ENCODE measurements around the gene AOPEP. TPM values are rescaled to one million over a fixed set of nuclear protein-coding genes. Genes with fewer than 3 reads are reported as not detected.

The AOPEP gene
- total RNA-seq, 1 experiment from 2014 or later = 79.5 TPM

DNA sequence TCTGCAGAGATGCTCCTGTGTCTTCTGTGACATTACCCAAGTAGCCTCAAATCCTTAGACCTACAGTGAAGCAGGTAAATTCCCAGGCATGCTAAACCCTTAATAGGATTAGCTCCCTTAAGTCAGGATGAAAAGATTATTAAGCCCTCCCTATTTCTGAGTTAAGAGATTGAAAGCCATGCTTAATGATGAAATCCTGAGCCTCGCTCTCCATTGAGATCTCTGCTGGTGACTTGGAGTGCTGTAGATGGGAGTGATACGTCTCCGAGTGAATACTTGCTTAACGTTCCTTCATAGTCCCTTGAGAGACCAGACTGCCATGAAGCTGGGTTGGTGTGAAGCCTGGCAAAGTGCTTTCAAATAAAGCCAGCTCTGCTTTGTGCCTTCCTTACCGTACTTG, 34.2 kb downstream of the AOPEP start:
- H3K36me3 ChIP-seq = peaks cover 13% of the 10 kb centered on the region
- DNase-seq = no peak
- peaks cover 2% of the 10 kb centered on the region for H3K9me3 ChIP-seq (replicated peaks)
- no peak overlapping the region for H3K4me3 ChIP-seq
- no peak overlapping the region for H3K27ac ChIP-seq
- H3K27me3 ChIP-seq = no peaks in the 10 kb centered on the region
- H3K4me1 ChIP-seq = no peaks in the 10 kb centered on the region; the same call in 1 of the 2 replicates

DNA sequence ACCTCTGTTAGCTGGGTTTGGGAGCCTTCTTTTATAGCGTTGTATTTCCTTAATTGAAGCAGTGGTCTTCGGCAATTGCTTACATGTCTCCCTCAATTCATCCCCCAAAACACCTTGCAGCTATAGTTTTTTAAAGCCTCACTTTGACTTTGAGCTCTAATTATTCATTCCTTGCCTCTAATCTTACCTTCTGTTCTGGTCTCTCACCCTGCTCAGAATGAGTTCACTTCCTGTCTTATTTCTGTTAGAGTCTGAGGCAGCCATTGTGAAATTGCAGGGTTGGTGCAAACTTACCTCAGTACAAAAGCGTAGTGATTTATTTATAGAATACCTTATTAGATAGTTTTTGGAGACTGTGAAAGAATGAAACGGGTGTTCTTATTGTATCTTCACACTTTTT, 35.0 kb downstream of the AOPEP start:
- Histone ChIP-seq H3K36me3 (peaks cover 15% of the 10 kb centered on the region), H3K4me3 (no peak overlapping the region), H3K27ac (no peak overlapping the region), H3K27me3 (no peaks in the 10 kb centered on the region), H3K4me1 (no peaks in the 10 kb centered on the region; the same call in 1 of the 2 replicates), H3K9me3 (replicated peaks) (peaks cover 5% of the 10 kb centered on the region; the same call in 1 of the 2 replicates)
- no peak for DNase-seq

DNA sequence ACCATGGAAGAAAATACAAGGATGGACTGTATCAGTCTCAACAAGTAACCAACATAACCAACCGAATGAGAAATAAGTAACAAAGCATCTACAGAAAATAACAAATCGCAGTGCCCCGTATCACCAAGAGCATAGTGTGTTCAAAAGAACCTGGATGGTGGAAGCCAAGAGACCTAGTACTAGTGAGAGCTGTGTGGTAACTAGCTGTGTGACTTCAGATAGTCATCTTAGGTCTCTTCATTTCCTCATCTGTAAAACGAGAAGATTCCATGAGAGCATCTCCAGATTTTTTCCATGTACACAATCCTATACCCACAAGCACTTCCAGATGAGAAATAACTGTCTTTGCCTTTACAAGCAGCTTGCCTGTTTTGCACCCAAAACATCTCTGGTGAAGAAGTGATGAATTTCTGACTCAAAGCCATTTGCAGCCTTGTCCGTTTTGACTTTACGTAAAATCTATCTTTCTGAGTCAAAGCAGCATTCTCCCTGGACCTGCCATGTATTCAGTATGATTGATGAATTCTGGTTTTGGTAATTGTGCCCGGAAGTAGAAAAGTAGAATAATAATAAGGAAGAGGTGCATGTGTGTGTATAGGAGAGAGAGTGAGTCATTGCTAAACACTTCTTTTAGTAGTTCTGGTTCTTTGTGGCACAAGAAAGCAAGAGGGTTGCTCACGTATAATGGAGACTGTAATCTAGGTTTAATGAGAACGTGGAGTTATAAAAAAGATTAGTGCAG, 41.0 kb downstream of the AOPEP start:
- no peak overlapping the region for H3K27ac ChIP-seq
- no peak for DNase-seq

DNA sequence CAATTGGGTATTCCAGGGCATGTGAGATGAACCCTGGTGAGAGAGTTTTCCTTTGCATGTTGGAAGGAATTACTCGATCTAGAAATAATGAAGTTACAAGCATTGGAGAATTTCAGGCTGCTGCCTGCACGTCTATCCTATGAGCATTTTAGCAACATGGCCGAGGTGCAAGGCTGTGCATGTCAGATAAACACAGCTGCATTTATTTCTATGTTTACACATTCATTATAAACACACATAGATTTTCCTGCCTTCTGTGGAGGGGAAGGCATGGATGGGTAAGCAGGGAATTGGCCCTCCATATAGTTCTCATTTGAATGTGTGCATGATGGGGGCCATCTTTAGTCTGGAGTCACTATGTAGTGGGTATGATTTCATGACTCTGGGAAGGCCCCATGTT, 42.3 kb downstream of the AOPEP start:
- Histone ChIP-seq H3K27ac (no peak overlapping the region), H3K4me1 (peaks cover 19% of the 10 kb centered on the region), H3K36me3 (peaks cover 6% of the 10 kb centered on the region; the same call in 1 of the 2 replicates), H3K27me3 (no peaks in the 10 kb centered on the region), H3K9me3 (replicated peaks) (peaks cover 5% of the 10 kb centered on the region; the same call in 1 of the 2 replicates), H3K4me3 (no peak overlapping the region)
- DNase-seq = no peak

More for the DNA sequence above, 41.0 kb downstream of the AOPEP start:
- Histone ChIP-seq H3K4me1 (peaks cover 8% of the 10 kb centered on the region), H3K27me3 (no peaks in the 10 kb centered on the region), H3K4me3 (no peak overlapping the region), H3K36me3 (peaks cover 6% of the 10 kb centered on the region; the same call in 1 of the 2 replicates), H3K9me3 (replicated peaks) (peaks cover 5% of the 10 kb centered on the region; the same call in 1 of the 2 replicates)

DNA sequence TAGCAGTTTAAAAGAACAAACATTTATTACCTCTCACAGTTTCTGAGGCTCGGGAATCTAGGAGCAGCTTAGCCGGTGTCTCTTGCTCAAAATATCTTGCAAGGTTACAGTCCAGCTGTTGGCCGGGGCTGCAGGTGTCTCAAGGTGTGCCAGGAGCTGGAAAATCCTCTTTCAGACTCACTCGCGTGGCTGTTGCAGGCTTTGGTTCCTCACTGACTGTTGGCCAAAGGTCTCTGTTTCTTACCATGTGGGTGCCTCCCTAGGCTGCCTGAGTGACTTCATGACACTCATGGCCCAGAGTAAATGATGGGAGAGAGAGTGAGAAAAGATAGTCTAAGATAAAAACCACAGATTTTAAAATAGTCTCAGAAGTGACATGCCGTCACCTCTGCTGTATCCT, 43.8 kb downstream of the AOPEP start:
- peaks cover 20% of the 10 kb centered on the region for H3K4me1 ChIP-seq
- DNase-seq = no peak
- H3K27me3 ChIP-seq = no peaks in the 10 kb centered on the region
- peaks cover 6% of the 10 kb centered on the region; the same call in 1 of the 2 replicates for H3K36me3 ChIP-seq
- peaks cover 5% of the 10 kb centered on the region; the same call in 1 of the 2 replicates for H3K9me3 ChIP-seq (replicated peaks)
- no peak overlapping the region for H3K4me3 ChIP-seq
- H3K27ac ChIP-seq = no peak overlapping the region

DNA sequence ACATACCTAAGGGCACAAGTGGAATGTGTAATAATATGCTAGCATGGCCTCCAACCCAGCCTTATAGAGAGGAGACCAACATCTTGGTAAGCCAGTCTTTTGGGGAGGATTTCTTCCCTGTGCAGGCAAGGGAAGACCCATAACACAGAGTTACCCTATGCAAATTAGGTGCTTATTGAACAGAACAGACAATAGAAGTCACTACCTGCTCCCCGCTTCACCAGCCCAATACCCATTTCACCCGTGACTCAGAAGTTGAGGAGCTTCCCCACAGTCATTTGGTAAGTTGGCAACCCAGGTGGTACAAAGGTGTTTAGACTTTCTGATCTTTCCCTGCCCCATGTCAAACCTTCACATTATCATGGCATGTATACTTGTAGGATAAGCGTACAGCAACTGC, 44.6 kb downstream of the AOPEP start:
- peaks cover 3% of the 10 kb centered on the region; the same call in 1 of the 2 replicates for H3K36me3 ChIP-seq
- peaks cover 20% of the 10 kb centered on the region for H3K4me1 ChIP-seq
- no peaks in the 10 kb centered on the region for H3K27me3 ChIP-seq
- DNase-seq = no peak
- no peak overlapping the region for H3K4me3 ChIP-seq
- no peaks in the 10 kb centered on the region for H3K9me3 ChIP-seq (replicated peaks)
- no peak overlapping the region for H3K27ac ChIP-seq

DNA sequence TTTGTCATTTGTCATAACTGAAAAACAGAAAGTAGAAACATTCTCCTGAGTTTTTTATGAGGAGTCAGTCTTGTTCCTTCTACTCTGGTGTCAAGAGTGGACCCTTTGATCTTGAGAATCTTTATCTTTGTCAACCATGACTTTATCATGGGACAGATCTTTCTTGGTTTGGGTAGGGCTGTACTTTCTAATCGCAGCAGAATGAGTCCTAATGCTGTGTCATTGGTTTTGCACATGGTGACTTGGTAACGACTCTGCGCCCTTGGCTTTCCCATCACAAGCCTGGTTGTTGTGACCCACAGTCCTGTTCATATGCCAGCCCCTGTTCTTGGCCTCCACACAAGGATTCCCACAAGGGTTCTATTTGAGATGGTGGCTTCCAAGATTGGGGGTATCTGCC, 45.6 kb downstream of the AOPEP start:
- Histone ChIP-seq H3K4me1 (peaks cover 20% of the 10 kb centered on the region), H3K27me3 (no peaks in the 10 kb centered on the region), H3K27ac (peak overlapping the region; percentile 29; the same call in 1 of the 2 replicates), H3K9me3 (replicated peaks) (no peaks in the 10 kb centered on the region), H3K4me3 (no peak overlapping the region), H3K36me3 (0 out of 2 replicates have a peak, but pooled peaks cover 3% of the 10 kb centered on the region)
- DNase-seq = no peak

DNA sequence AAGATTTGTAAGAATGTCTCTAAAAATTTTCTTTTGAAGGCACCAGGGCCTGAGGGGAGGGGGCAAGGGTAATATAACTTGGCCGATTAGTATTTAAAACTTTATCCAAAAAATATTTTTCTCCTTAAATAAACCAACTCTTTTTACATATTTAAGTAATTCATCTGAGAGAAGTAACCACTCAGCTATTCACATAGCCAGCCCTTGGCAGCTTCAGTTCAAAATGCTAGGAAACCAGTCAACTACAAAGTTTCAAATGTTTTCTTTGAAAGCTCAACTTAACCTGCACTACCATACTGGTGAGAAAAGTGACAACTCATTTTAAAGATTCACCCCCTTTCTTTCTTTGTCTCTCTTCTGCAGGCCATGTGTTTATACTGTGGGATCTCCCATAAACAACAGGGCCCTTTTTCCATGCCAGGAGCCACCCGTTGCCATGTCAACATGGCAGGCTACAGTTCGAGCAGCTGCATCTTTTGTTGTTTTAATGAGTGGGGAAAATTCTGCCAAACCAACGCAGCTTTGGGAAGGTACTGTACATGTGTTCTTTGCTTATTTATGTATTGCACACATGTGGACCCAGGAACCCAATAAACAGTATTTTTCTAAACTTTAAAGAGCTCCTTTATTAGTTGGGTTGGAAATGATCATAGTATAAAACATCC, 46.3 kb downstream of the AOPEP start:
- Histone ChIP-seq H3K27ac (peak overlapping the region; percentile 29), H3K9me3 (replicated peaks) (no peaks in the 10 kb centered on the region)
- peak; percentile 86 to 90 for DNase-seq

DNA sequence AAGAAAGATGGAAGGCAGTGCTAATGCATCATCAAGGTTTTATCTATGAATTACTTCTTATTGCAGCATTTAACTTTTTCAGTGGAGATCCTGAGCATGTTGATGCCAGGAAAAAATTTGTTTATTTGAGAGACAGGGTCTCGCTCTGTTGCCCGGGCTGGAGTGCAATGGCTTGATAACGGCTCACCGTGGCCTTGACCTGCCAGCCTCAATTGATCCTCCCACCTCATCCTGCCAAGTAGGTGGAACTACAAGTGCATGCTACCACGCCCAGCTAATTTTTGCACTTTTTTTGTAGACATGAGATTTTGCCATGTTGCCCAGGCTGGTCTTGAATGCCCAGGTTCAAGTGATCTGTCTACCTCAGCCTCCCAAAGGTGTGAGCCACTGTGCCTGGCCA, 47.2 kb downstream of the AOPEP start:
- peaks cover 20% of the 10 kb centered on the region for H3K4me1 ChIP-seq
- 0 out of 2 replicates have a peak, but pooled peaks cover 3% of the 10 kb centered on the region for H3K36me3 ChIP-seq
- no peak for DNase-seq
- no peak overlapping the region for H3K4me3 ChIP-seq
- no peaks in the 10 kb centered on the region for H3K27me3 ChIP-seq
- no peak overlapping the region; the same call in 1 of the 2 replicates for H3K27ac ChIP-seq
- H3K9me3 ChIP-seq (replicated peaks) = no peaks in the 10 kb centered on the region

More for the DNA sequence above, 46.3 kb downstream of the AOPEP start:
- peaks cover 20% of the 10 kb centered on the region for H3K4me1 ChIP-seq
- no peak overlapping the region for H3K4me3 ChIP-seq
- H3K27me3 ChIP-seq = no peaks in the 10 kb centered on the region
- 0 out of 2 replicates have a peak, but pooled peaks cover 3% of the 10 kb centered on the region for H3K36me3 ChIP-seq

DNA sequence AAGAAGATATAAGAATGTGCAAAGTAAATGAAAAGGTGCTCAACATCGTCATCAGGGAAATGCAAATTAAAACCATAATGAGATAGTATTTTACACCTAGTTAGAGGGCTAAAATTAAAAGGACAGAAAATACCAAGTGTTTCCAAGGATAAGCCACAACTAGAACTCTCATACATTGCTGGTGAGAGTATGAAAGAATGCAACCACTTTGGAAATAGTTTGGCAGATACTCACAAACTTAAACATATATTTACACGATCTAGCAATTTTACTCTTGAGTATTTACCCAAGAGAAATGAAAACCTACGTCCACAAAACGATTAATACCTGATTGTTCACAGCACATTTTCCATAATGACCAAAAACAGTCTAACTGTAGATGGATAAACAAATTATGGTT, 51.5 kb downstream of the AOPEP start:
- DNase-seq = no peak
- Histone ChIP-seq H3K36me3 (no peaks in the 10 kb centered on the region), H3K4me1 (peaks cover 29% of the 10 kb centered on the region), H3K27ac (no peak overlapping the region), H3K27me3 (no peaks in the 10 kb centered on the region), H3K4me3 (no peak overlapping the region), H3K9me3 (replicated peaks) (no peaks in the 10 kb centered on the region)

DNA sequence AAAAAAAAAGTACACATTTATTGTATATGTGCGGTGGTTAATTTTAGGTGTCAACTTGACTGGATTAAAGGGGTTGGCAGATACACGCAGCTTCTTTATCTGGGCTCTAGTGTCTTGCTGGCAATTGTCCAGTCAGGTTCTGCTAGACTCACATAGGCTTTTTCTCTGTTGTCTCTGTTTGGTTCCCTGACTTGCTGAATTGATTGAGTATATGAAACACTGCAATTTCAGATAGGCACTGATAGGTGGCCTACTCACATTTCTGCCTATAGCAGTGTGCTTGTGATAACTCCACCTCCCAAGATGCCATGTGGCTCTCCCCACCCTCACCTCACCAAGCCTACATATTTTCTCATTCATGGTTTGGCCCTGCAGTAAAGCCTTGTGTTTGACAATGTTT, 52.5 kb downstream of the AOPEP start:
- H3K9me3 ChIP-seq (replicated peaks) = no peaks in the 10 kb centered on the region
- no peak overlapping the region for H3K4me3 ChIP-seq
- peaks cover 30% of the 10 kb centered on the region for H3K4me1 ChIP-seq
- no peaks in the 10 kb centered on the region for H3K36me3 ChIP-seq
- peak in 1 of 2 experiments; percentile 49 for DNase-seq
- no peak overlapping the region for H3K27ac ChIP-seq
- H3K27me3 ChIP-seq = no peaks in the 10 kb centered on the region

DNA sequence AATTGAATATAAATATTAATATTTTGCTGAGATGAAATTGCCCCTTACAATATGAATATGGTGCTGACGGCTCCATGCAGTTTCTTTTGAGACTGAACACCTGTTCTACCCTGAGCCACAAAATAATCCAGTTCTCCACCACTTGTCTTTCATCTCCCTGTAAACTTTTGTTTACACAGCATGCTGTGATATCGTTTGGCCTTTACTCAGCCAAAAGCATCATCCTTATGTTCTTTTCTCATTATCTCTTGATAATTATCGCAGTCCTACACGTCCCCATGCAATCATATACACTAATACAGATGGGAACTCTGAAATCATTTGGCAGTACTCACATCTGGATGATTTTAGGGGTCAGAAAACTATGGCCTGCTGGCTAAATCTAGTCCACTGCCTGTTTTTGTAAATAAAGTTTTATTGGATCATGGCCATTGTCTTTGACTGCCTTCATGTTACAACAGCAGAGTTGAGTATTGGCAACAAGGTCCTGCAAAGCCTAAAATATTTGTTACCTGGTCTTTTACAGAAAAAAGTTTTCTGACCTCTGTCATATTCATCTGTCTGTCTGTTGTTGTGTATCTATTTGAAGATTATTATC, 53.3 kb downstream of the AOPEP start:
- Histone ChIP-seq H3K4me1 (peaks cover 32% of the 10 kb centered on the region), H3K9me3 (replicated peaks) (no peaks in the 10 kb centered on the region), H3K27me3 (no peaks in the 10 kb centered on the region), H3K36me3 (no peaks in the 10 kb centered on the region), H3K4me3 (no peak overlapping the region), H3K27ac (no peak overlapping the region)
- peak; percentile 28 to 69 for DNase-seq

DNA sequence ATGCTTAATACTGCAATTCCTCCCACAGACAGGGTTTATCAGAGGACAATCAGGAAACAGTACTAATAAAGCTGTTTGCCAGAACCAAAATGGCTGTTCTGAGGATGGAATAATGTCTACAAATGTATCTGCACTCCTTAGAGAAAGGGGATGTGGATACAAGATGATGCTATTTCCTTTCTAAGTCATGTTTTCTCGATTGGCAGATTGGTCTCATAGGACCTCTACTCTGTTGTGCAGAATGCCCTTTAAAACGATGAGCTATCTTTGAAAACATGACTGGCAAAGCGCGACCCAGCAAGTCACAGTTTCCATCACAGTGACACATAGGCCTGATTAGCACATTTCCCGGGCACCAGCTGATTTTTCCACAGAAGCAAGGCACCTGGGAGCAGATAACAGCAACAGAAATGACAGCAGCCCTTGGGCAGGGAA, 54.0 kb downstream of the AOPEP start:
- Histone ChIP-seq H3K4me3 (no peak overlapping the region), H3K36me3 (no peaks in the 10 kb centered on the region), H3K4me1 (peaks cover 39% of the 10 kb centered on the region), H3K9me3 (replicated peaks) (no peaks in the 10 kb centered on the region), H3K27ac (no peak overlapping the region), H3K27me3 (no peaks in the 10 kb centered on the region)
- no peak for DNase-seq

DNA sequence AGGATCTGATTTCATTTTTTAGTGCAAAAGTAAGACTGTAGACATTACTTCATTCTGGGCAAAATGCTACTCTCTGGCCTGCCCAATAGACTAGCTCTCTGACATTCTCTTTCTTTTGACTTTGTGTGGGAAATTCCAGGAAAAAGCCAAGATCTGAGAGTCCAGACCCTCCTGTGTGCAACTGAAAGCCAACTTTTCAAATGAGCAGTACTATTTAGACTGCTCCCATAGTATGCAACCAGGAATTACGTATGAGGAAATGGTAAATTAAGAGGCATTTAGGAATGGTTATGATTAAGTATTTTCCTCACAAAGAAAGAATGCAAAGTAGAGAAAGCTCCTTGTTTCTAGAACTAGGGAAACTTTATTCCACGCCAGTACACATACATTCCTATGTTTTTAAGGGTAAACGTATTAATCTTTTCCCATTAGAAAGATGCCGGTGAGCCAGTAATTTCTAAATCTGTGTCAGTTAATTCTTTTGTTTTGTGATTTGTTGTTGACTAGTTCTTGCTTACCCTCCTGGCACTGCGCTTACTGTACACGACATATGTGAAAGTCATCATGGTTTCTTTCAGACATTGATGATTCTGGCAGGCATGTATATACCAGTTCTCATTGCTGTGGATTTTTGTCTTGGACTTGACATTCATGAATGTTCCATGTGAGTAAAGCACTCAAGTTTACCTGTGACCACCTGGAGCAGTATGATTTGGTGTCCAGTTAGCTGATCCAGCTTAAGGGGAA, 56.0 kb downstream of the AOPEP start:
- Histone ChIP-seq H3K27me3 (no peaks in the 10 kb centered on the region), H3K27ac (no peak overlapping the region), H3K4me3 (no peak overlapping the region), H3K4me1 (peaks cover 49% of the 10 kb centered on the region), H3K36me3 (no peaks in the 10 kb centered on the region), H3K9me3 (replicated peaks) (no peaks in the 10 kb centered on the region)
- no peak for DNase-seq

Measured in SJCRH30 (cell line).